ENCODE data around the gene CERS5. TPM values are rescaled to one million over a fixed set of nuclear protein-coding genes. Genes with fewer than 3 reads are reported as not detected.

The CERS5 gene
- total RNA-seq, 4 donors from 2014 or later = 13.0 to 27.5 (median 21.2) TPM

- no peak overlapping the region for H3K27ac ChIP-seq
- WGBS, 2 donors = 77 to 81% methylated on average over 4 of the region's 4 CpGs
- H3K4me3 ChIP-seq = no peak overlapping the region
- TF ChIP-seq CTCF (IDR thresholded peaks at IDR 0.05) (no peak), POLR2A (IDR thresholded peaks at IDR 0.05) (no peak)
- DNase-seq = no peak
- peaks cover 0 to 95% (median 5%) of the 10 kb centered on the region in 3 donors for H3K36me3 ChIP-seq
- H3K4me1 ChIP-seq = peaks cover 0 to 33% (median 0%) of the 10 kb centered on the region in 3 donors
- H3K9me3 ChIP-seq = no peaks in the 10 kb centered on the region
- intact Hi-C loops (cut with DNase I) = no loop called here
- H3K27me3 ChIP-seq = no peaks in the 10 kb centered on the region
Observed at GRCh38 chr12:50195832-50196231, 28.7 kb upstream of the CERS5 start.

- H3K27me3 ChIP-seq = no peaks in the 10 kb centered on the region
- H3K4me1 ChIP-seq = peaks cover under 1 to 35% (median 11%) of the 10 kb centered on the region in 3 donors
- no peak overlapping the region for H3K27ac ChIP-seq
- no peaks in the 10 kb centered on the region for H3K9me3 ChIP-seq
- no peak for DNase-seq
- intact Hi-C loops (cut with DNase I) = no loop called here
- peaks cover 0 to 79% (median 0%) of the 10 kb centered on the region in 3 donors for H3K36me3 ChIP-seq
- no peak overlapping the region for H3K4me3 ChIP-seq
- TF ChIP-seq CTCF (IDR thresholded peaks at IDR 0.05) = no peak
- TF ChIP-seq POLR2A (IDR thresholded peaks at IDR 0.05) = no peak
- 87 to 99% methylated on average over 5 of the region's 5 CpGs for WGBS, 2 donors
Observed at GRCh38 chr12:50192908-50193307, 25.7 kb upstream of the CERS5 start.

- no peak for DNase-seq
- no peak overlapping the region for H3K27ac ChIP-seq
- intact Hi-C loops (cut with DNase I) = no loop called here
- TF ChIP-seq POLR2A (IDR thresholded peaks at IDR 0.05) (no peak), CTCF (IDR thresholded peaks at IDR 0.05) (no peak)
- WGBS, 2 donors = 92 to 98% methylated on average over 4 of the region's 4 CpGs
- peaks cover 0 to 72% (median 0%) of the 10 kb centered on the region in 3 donors for H3K36me3 ChIP-seq
- no peaks in the 10 kb centered on the region for H3K9me3 ChIP-seq
- peaks cover 5 to 35% (median 17%) of the 10 kb centered on the region in 3 donors for H3K4me1 ChIP-seq
- no peak overlapping the region for H3K4me3 ChIP-seq
- H3K27me3 ChIP-seq = no peaks in the 10 kb centered on the region
Observed at GRCh38 chr12:50192236-50192635, 25.1 kb upstream of the CERS5 start.

DNA sequence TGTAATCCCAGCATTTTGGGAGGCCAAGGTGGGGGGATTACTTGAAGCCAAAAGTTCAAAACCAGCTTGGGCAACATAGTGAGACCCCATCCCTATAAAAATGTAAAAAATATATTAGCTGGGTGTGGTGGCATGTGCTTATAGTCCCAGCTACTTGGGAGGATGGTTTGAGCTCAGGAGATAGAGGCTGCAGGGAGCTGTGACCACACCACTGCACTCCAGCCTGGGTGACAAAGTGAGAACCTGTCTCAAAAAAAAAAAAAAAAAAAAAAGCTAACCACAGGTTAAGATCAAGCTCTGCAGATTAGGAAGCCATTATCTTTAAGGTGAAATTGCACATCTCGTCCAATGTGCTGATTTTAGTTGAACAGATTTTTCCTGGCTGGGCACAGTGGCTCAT lies 23.7 kb upstream of the CERS5 start:
- TF ChIP-seq POLR2A (IDR thresholded peaks at IDR 0.05) = no peak
- no peak for TF ChIP-seq CTCF (IDR thresholded peaks at IDR 0.05)
- DNase-seq = no peak
- Histone ChIP-seq H3K36me3 (peaks cover 0 to 60% (median 0%) of the 10 kb centered on the region in 3 donors), H3K27me3 (no peaks in the 10 kb centered on the region), H3K4me3 (no peak overlapping the region), H3K4me1 (peaks cover 5 to 41% (median 27%) of the 10 kb centered on the region in 3 donors), H3K9me3 (no peaks in the 10 kb centered on the region), H3K27ac (no peak overlapping the region)
- intact Hi-C loops (cut with DNase I) = no loop called here
- WGBS, 2 donors = 73 to 80% methylated on average over 1 of the region's 1 CpG

DNA sequence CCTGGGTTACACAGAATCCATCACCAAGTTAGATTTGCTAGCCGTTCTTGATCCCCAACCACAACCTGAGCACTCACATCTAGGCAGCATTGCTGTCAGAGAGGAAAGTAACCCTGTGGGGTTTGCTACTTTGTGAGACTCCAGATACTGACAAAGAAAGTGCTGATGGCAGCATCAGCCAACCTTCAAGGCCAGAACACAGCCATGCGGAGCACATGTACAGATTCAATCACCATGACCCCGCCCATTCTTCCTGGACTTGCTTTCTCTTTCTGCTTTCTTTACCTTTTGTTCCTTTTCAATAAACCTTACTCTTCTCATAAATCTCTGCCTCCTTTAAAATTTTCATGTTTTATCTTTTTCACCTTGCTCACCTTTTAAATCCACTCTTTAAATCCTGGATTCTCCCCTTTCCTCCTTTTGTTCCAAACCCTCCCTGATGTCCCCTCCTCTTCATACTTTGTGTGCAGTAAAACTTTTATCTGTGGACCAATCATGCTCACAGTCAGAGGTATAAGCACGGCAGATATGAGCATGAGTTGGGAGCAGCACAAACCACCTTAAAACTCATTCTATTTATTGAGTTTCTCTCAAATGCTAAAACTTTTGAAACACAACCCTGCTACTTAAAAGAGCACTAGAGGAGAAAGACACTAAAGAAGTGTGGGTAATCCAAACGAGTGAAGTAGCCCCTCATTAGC lies 21.9 kb upstream of the CERS5 start:
- Histone ChIP-seq H3K36me3 (peaks cover 0 to 48% (median 0%) of the 10 kb centered on the region in 3 donors), H3K9me3 (no peaks in the 10 kb centered on the region), H3K4me3 (no peak overlapping the region), H3K27ac (peak overlapping the region; percentile 25 to 82 (median 66)), H3K4me1 (peaks cover 11 to 54% (median 39%) of the 10 kb centered on the region in 3 donors), H3K27me3 (no peaks in the 10 kb centered on the region)
- intact Hi-C loops (cut with DNase I) = no loop called here
- no peak for TF ChIP-seq CTCF (IDR thresholded peaks at IDR 0.05)
- TF ChIP-seq POLR2A (IDR thresholded peaks at IDR 0.05) = no peak
- no peak for DNase-seq
- 52 to 65% methylated on average over 5 of the region's 5 CpGs for WGBS, 2 donors

Data from esophagus squamous epithelium (tissue), 5 donors.